Measurements from ENCODE around the gene MRPS18A.

Gene MRPS18A

GRCh38 chr6:43715056-43715788, 27.6 kb upstream of the MRPS18A start:
- H3K79me2 ChIP-seq (ENCODE audit: insufficient read depth, low read length): no peaks in the 10 kb centered on the region
- H3K4me3 ChIP-seq (ENCODE audit: low read length, poor library complexity, severe bottlenecking): no peak overlapping the region
- H3K9ac ChIP-seq (ENCODE audit: low read depth, low read length, poor library complexity, severe bottlenecking): no peak overlapping the region
- H3K4me2 ChIP-seq (ENCODE audit: low read depth, low read length, poor library complexity, severe bottlenecking): no peak overlapping the region
- H4K20me1 ChIP-seq (ENCODE audit: insufficient read depth, low read length, poor library complexity, severe bottlenecking): no peaks in the 10 kb centered on the region
- no peaks in the 10 kb centered on the region for H3K36me3 ChIP-seq (ENCODE audit: insufficient read depth, low read length)
- no peaks in the 10 kb centered on the region for H3K9me3 ChIP-seq (ENCODE audit: insufficient read depth, low read depth, low read length)
- no peaks in the 10 kb centered on the region for H3K4me1 ChIP-seq (ENCODE audit: insufficient read depth, low read length, poor library complexity, severe bottlenecking)
- H3K27me3 ChIP-seq (ENCODE audit: insufficient read depth, low read length, poor library complexity, severe bottlenecking): no peaks in the 10 kb centered on the region
- H3K9me2 ChIP-seq (replicated peaks; ENCODE audit: low read depth, low read length): no peaks in the 10 kb centered on the region
- TF ChIP-seq EZH2phosphoT487 (IDR thresholded peaks at IDR 0.05; ENCODE audit: borderline replicate concordance) (no peak), CTCF (conservative IDR thresholded peaks at IDR 0.05; ENCODE audit: low read length) (no peak)
- H3F3A ChIP-seq (ENCODE audit: low read depth): no peaks in the 10 kb centered on the region
- H2AFZ ChIP-seq (ENCODE audit: low read length): no peak overlapping the region

GRCh38 chr6:43714311-43715055, 26.9 kb upstream of the MRPS18A start:
- H4K20me1 ChIP-seq (ENCODE audit: insufficient read depth, low read length, poor library complexity, severe bottlenecking): no peaks in the 10 kb centered on the region
- no peaks in the 10 kb centered on the region for H3K9me3 ChIP-seq (ENCODE audit: insufficient read depth, low read depth, low read length)
- TF ChIP-seq CTCF (conservative IDR thresholded peaks at IDR 0.05; ENCODE audit: low read length) (no peak), EZH2phosphoT487 (IDR thresholded peaks at IDR 0.05; ENCODE audit: borderline replicate concordance) (no peak)
- no peaks in the 10 kb centered on the region for H3K9me2 ChIP-seq (replicated peaks; ENCODE audit: low read depth, low read length)
- no peak overlapping the region for H3K9ac ChIP-seq (ENCODE audit: low read depth, low read length, poor library complexity, severe bottlenecking)
- no peaks in the 10 kb centered on the region for H3F3A ChIP-seq (ENCODE audit: low read depth)
- H3K4me3 ChIP-seq (ENCODE audit: low read length, poor library complexity, severe bottlenecking): no peak overlapping the region
- H2AFZ ChIP-seq (ENCODE audit: low read length): no peak overlapping the region
- no peaks in the 10 kb centered on the region for H3K4me1 ChIP-seq (ENCODE audit: insufficient read depth, low read length, poor library complexity, severe bottlenecking)
- H3K79me2 ChIP-seq (ENCODE audit: insufficient read depth, low read length): no peaks in the 10 kb centered on the region
- no peaks in the 10 kb centered on the region for H3K36me3 ChIP-seq (ENCODE audit: insufficient read depth, low read length)
- H3K4me2 ChIP-seq (ENCODE audit: low read depth, low read length, poor library complexity, severe bottlenecking): no peak overlapping the region
- H3K27me3 ChIP-seq (ENCODE audit: insufficient read depth, low read length, poor library complexity, severe bottlenecking): no peaks in the 10 kb centered on the region

- Histone ChIP-seq H3K36me3 (ENCODE audit: insufficient read depth, low read length) (no peaks in the 10 kb centered on the region), H3K4me3 (ENCODE audit: low read length, poor library complexity, severe bottlenecking) (no peak overlapping the region), H3K79me2 (ENCODE audit: insufficient read depth, low read length) (no peaks in the 10 kb centered on the region), H3K9me3 (ENCODE audit: insufficient read depth, low read depth, low read length) (no peaks in the 10 kb centered on the region), H3K9me2 (replicated peaks; ENCODE audit: low read depth, low read length) (no peaks in the 10 kb centered on the region), H2AFZ (ENCODE audit: low read length) (no peak overlapping the region), H4K20me1 (ENCODE audit: insufficient read depth, low read length, poor library complexity, severe bottlenecking) (no peaks in the 10 kb centered on the region), H3K4me1 (ENCODE audit: insufficient read depth, low read length, poor library complexity, severe bottlenecking) (no peaks in the 10 kb centered on the region), H3F3A (ENCODE audit: low read depth) (no peaks in the 10 kb centered on the region), H3K9ac (ENCODE audit: low read depth, low read length, poor library complexity, severe bottlenecking) (no peak overlapping the region), H3K27me3 (ENCODE audit: insufficient read depth, low read length, poor library complexity, severe bottlenecking) (no peaks in the 10 kb centered on the region), H3K4me2 (ENCODE audit: low read depth, low read length, poor library complexity, severe bottlenecking) (no peak overlapping the region)
- TF ChIP-seq CTCF (conservative IDR thresholded peaks at IDR 0.05; ENCODE audit: low read length) (no peak), EZH2phosphoT487 (IDR thresholded peaks at IDR 0.05; ENCODE audit: borderline replicate concordance) (no peak)
These were observed 26.2 kb upstream of the MRPS18A start for GRCh38 chr6:43713643-43714310.

Measured in Loucy (cell line).